ENCODE data around the gene KIF1A. TPM values are rescaled to one million over a fixed set of nuclear protein-coding genes. Genes with fewer than 3 reads are reported as not detected.

KIF1A gene
- total RNA-seq, 4 donors from 2014 or later: 2.9 to 15.9 (median 3.2) TPM

DNA sequence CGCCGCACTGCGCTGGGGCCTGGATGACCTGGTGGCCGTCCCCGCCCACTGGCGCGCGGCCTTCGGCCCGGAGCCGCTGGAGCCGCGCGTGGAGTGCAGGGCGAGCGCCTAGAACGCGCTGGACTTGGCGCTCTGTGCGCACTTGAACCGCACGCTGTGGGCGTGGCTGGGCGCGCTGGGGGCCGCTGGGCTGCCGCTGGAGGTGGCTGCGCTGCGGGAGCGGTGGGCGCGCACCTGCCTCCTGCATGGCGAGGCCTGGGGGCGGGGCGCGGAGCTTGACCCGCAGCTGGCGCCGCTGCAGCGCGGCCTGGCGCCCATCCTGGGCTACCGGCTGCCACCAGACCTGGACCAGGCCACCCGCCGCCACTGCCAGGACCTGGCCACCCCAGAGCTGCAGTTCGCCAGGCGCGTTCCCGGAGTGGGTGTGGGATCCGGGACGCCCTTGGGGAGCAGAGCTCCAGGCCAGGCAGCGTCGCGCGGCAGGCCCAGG is 147.3 kb downstream of the KIF1A start:
- WGBS: 0% methylated on average over 5 of the region's 55 CpGs
- TF ChIP-seq POLR2A (IDR thresholded peaks at IDR 0.05): no peak
- TF ChIP-seq EP300 (IDR thresholded peaks at IDR 0.05): no peak
- H3K27me3 ChIP-seq: peaks cover 42% of the 10 kb centered on the region
- no peak overlapping the region for H3K27ac ChIP-seq
- H3K36me3 ChIP-seq: no peaks in the 10 kb centered on the region
- no peak for DNase-seq (ENCODE audit: low spot score in 2 of 2)
- peaks cover 5% of the 10 kb centered on the region for H3K4me1 ChIP-seq
- no peaks in the 10 kb centered on the region for H3K9me3 ChIP-seq
- H3K4me3 ChIP-seq: no peak overlapping the region

DNA sequence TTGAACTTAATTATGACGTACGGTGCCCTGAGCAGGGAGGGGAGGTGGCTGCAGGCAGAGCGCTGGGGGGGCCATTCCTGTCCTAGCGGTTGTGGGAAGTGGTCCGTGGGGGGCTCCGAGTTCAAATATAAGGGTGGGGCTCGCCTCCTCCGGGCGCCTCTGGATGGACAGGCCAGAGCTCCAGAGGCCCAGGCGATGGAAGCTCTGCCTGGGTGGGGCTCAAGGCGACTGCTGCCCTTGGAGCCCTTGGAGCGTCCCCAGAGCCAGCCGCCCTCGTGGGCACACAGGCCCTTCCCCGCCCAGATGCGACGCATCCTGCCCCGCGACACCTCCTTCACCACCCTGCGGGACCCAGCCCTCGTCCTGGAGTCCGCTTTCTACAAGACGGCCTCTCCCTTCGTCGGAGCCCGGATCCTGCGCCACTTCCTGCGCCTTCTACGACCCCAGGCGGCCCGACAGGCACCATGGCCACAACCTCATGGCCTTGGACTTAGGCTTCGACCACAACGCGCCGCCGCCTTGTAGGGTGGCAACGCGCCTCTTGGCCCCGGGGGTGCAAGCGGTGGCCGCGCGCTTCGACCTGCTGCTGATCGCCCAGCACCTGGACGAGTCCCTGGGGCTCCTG is 147.8 kb downstream of the KIF1A start:
- H3K27ac ChIP-seq: no peak overlapping the region
- WGBS: 46% methylated on average over 33 of the region's 46 CpGs
- peaks cover 42% of the 10 kb centered on the region for H3K27me3 ChIP-seq
- peaks cover 5% of the 10 kb centered on the region for H3K4me1 ChIP-seq
- no peak overlapping the region for H3K4me3 ChIP-seq
- no peaks in the 10 kb centered on the region for H3K36me3 ChIP-seq
- DNase-seq (ENCODE audit: low spot score in 2 of 2): peak in 1 of 2 donors; percentile 75
- TF ChIP-seq EP300 (IDR thresholded peaks at IDR 0.05) (no peak), POLR2A (IDR thresholded peaks at IDR 0.05) (no peak), POLR2AphosphoS5 (IDR thresholded peaks at IDR 0.05) (no peak)
- TF ChIP-seq, protein P1, sequence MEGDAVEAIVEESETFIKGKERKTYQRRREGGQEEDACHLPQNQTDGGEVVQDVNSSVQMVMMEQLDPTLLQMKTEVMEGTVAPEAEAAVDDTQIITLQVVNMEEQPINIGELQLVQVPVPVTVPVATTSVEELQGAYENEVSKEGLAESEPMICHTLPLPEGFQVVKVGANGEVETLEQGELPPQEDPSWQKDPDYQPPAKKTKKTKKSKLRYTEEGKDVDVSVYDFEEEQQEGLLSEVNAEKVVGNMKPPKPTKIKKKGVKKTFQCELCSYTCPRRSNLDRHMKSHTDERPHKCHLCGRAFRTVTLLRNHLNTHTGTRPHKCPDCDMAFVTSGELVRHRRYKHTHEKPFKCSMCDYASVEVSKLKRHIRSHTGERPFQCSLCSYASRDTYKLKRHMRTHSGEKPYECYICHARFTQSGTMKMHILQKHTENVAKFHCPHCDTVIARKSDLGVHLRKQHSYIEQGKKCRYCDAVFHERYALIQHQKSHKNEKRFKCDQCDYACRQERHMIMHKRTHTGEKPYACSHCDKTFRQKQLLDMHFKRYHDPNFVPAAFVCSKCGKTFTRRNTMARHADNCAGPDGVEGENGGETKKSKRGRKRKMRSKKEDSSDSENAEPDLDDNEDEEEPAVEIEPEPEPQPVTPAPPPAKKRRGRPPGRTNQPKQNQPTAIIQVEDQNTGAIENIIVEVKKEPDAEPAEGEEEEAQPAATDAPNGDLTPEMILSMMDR (IDR thresholded peaks at IDR 0.05): no peak
- no peaks in the 10 kb centered on the region for H3K9me3 ChIP-seq

DNA sequence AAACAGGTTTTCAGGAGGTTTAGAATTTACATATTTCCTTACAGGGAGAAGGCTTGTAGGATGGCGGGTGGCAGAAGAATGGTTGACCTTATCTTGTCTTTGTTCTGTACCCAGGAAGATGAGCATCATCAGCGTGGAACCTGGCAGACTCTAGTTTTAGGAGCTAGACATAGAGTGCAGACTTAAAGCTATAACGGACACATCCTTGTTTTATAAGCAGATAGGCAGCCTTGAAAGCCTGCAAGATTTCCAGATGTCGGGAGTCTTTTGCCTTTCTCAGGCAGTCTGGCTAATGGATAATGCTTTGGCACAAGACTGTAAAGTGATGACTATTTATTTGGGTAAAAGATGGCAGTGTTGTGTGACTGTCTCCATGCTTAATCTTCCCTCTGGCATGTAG is 149.1 kb downstream of the KIF1A start:
- no peak for DNase-seq (ENCODE audit: low spot score in 2 of 2)
- no peak overlapping the region for H3K27ac ChIP-seq
- H3K4me3 ChIP-seq: no peak overlapping the region
- peaks cover 5% of the 10 kb centered on the region for H3K4me1 ChIP-seq
- H3K27me3 ChIP-seq: peaks cover 45% of the 10 kb centered on the region
- no peaks in the 10 kb centered on the region for H3K36me3 ChIP-seq
- TF ChIP-seq POLR2A (IDR thresholded peaks at IDR 0.05) (no peak), EP300 (IDR thresholded peaks at IDR 0.05) (no peak), POLR2AphosphoS5 (IDR thresholded peaks at IDR 0.05) (no peak)
- WGBS: 70% methylated on average over 4 of the region's 4 CpGs
- no peaks in the 10 kb centered on the region for H3K9me3 ChIP-seq

DNA sequence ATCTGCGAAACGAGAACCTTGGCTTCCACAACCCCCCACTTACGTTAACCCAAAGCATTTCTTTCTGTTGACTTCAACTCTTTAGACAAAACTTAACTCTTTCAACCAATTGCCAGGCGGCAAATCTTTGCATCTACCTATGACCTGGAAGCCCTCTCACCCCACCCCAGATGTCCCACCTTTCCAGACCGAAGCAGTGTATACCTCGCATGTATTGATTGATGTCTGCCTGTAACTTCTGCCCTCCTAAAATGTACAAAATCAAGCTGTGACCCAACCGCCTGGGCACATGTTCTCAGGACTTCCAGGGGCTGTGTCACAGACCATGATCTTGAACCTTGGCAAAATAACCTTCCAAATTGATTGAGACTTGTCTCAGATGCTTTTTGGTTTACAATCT is 149.6 kb downstream of the KIF1A start:
- no peak for TF ChIP-seq POLR2A (IDR thresholded peaks at IDR 0.05)
- TF ChIP-seq, protein P1 (IDR thresholded peaks at IDR 0.05): no peak
- no peak for TF ChIP-seq POLR2AphosphoS5 (IDR thresholded peaks at IDR 0.05)
- TF ChIP-seq EP300 (IDR thresholded peaks at IDR 0.05): no peak
- Histone ChIP-seq H3K4me1 (peaks cover 5% of the 10 kb centered on the region), H3K27ac (no peak overlapping the region), H3K27me3 (peaks cover 49% of the 10 kb centered on the region), H3K4me3 (no peak overlapping the region), H3K9me3 (no peaks in the 10 kb centered on the region), H3K36me3 (no peaks in the 10 kb centered on the region)
- WGBS: 77% methylated on average over 7 of the region's 7 CpGs
- no peak for DNase-seq (ENCODE audit: low spot score in 2 of 2)

DNA sequence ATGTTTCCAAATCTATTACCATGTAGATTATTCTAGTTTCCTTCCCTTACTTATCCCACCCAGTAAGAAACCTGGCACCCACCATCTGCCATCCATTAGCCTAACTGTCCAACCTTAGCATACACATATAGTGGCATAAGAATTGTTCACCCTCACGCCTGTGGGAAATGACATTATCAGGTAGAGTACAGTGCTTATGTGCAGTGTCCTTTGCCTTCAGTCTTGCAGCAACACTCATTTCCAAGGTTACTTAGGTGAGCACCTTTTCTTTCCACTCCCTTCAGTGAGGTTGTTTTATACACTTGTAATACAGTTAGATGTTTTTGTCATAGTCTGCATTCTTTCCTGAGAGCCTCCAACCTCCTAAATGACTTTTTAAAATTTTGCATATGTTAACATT is 155.4 kb downstream of the KIF1A start:
- WGBS: 92% methylated on average over 1 of the region's 1 CpG
- no peaks in the 10 kb centered on the region for H3K9me3 ChIP-seq
- no peaks in the 10 kb centered on the region for H3K36me3 ChIP-seq
- no peak overlapping the region for H3K27ac ChIP-seq
- TF ChIP-seq EP300 (IDR thresholded peaks at IDR 0.05) (no peak), POLR2A (IDR thresholded peaks at IDR 0.05) (no peak), POLR2AphosphoS5 (IDR thresholded peaks at IDR 0.05) (no peak)
- TF ChIP-seq, protein P1 (IDR thresholded peaks at IDR 0.05): no peak
- H3K4me1 ChIP-seq: no peaks in the 10 kb centered on the region
- no peak for DNase-seq (ENCODE audit: low spot score in 2 of 2)
- peaks cover 38% of the 10 kb centered on the region for H3K27me3 ChIP-seq
- no peak overlapping the region for H3K4me3 ChIP-seq

Other genes starting within 250 kb of the KIF1A start
- 10 to 100 TPM; 31.3 to 73.6 (median 37.9) TPM for gene CAPN10, start 233.5 kb downstream of the KIF1A start, total RNA-seq
- gene GPR35, start 194.7 kb downstream of the KIF1A start, total RNA-seq: 1 to 10 TPM; 1.4 to 7.5 (median 2.5) TPM
- gene AQP12B, start 137.3 kb downstream of the KIF1A start, total RNA-seq: not detected
- not detected for gene AQP12A, start 128.4 kb downstream of the KIF1A start, total RNA-seq
- gene AGXT, start 48.6 kb upstream of the KIF1A start, total RNA-seq: under 1 TPM in 1 of 4 donors, not detected in 3; 0.80 TPM
- 10 to 100 TPM; 28.7 to 97.5 (median 69.2) TPM for gene MAB21L4, start 75.9 kb upstream of the KIF1A start, total RNA-seq
- gene CROCC2, start 86.1 kb upstream of the KIF1A start, total RNA-seq: not detected
- 10 to 100 TPM in 3 of 4 donors, 1 to 10 TPM in 1; 5.6 to 31.9 (median 13.2) TPM for gene SNED1, start 178.4 kb upstream of the KIF1A start, total RNA-seq

Data from suprapubic skin (tissue), 4 donors.